ENCODE data around the gene GNAL.

DNA sequence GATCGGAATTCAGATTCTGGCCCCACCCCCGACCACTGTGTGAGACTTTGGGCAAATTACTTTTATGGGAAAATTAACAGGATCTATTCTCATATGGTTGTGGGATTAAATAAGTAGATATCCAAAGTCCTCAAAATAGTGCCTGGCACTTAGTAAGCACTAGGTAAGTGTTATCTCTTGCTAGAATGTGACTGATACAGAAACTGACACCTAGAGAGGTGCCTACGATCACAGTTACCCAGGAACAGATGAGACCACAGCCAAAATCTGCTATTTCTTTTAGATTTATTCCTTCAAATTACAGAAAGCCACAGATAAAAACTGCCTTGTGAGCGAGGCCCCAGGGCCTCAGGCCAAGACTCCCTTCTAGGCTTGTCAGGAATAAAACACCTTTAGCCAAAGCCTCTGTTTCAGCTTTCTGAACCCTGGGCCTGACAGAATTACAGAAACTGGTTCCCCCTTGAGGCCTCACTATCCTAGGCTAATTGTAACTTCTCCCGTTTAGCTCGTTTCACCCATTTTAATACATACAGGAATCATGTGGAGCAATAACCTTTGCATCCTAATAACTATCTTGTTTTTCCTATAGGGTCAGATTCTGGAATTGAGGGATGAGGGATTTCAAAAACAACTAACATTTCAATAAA is 139.8 kb downstream of the GNAL start:
- TF ChIP-seq ZNF70 (CRISPR knock-in tag; IDR thresholded peaks at IDR 0.05), result no peak
- TF ChIP-seq ESRRG (CRISPR knock-in tag; IDR thresholded peaks at IDR 0.05), result no peak
- no peak for TF ChIP-seq ARNTL (CRISPR knock-in tag; IDR thresholded peaks at IDR 0.05; ENCODE audit: borderline replicate concordance, low read depth)
- no peak for TF ChIP-seq CSDC2 (CRISPR knock-in tag; IDR thresholded peaks at IDR 0.05)
- no peak for TF ChIP-seq ZNF8 (CRISPR knock-in tag; IDR thresholded peaks at IDR 0.05)
- no peak for TF ChIP-seq GLIS3 (CRISPR knock-in tag; IDR thresholded peaks at IDR 0.05)
- TF ChIP-seq, protein P1, sequence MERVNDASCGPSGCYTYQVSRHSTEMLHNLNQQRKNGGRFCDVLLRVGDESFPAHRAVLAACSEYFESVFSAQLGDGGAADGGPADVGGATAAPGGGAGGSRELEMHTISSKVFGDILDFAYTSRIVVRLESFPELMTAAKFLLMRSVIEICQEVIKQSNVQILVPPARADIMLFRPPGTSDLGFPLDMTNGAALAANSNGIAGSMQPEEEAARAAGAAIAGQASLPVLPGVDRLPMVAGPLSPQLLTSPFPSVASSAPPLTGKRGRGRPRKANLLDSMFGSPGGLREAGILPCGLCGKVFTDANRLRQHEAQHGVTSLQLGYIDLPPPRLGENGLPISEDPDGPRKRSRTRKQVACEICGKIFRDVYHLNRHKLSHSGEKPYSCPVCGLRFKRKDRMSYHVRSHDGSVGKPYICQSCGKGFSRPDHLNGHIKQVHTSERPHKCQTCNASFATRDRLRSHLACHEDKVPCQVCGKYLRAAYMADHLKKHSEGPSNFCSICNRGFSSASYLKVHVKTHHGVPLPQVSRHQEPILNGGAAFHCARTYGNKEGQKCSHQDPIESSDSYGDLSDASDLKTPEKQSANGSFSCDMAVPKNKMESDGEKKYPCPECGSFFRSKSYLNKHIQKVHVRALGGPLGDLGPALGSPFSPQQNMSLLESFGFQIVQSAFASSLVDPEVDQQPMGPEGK (CRISPR knock-in tag; IDR thresholded peaks at IDR 0.05; ENCODE audit: borderline replicate concordance), result no peak
- TF ChIP-seq ZNF565 (CRISPR knock-in tag; conservative IDR thresholded peaks at IDR 0.05; ENCODE audit: low read depth), result no peak
- TF ChIP-seq ISL1 (CRISPR knock-in tag; IDR thresholded peaks at IDR 0.05), result no peak
- no peak for TF ChIP-seq RARB (CRISPR knock-in tag; IDR thresholded peaks at IDR 0.05)
- no peak for TF ChIP-seq PPARA (CRISPR knock-in tag; IDR thresholded peaks at IDR 0.05; ENCODE audit: borderline replicate concordance)
- no peak for TF ChIP-seq CSRNP3 (CRISPR knock-in tag; IDR thresholded peaks at IDR 0.05)
- no peak for TF ChIP-seq BACH2 (CRISPR knock-in tag; IDR thresholded peaks at IDR 0.05; ENCODE audit: borderline replicate concordance)
- TF ChIP-seq, protein P2, sequence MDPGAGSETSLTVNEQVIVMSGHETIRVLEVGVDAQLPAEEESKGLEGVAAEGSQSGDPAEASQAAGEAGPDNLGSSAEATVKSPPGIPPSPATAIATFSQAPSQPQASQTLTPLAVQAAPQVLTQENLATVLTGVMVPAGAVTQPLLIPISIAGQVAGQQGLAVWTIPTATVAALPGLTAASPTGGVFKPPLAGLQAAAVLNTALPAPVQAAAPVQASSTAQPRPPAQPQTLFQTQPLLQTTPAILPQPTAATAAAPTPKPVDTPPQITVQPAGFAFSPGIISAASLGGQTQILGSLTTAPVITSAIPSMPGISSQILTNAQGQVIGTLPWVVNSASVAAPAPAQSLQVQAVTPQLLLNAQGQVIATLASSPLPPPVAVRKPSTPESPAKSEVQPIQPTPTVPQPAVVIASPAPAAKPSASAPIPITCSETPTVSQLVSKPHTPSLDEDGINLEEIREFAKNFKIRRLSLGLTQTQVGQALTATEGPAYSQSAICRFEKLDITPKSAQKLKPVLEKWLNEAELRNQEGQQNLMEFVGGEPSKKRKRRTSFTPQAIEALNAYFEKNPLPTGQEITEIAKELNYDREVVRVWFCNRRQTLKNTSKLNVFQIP (CRISPR knock-in tag; IDR thresholded peaks at IDR 0.05; ENCODE audit: borderline replicate concordance, low read depth), result no peak
